GM12892 (cell line): ENCODE measurements around the gene UVRAG.

Experiments
- POLR2A ChIP-seq: IDR thresholded peaks from 2 replicates; pipeline ENCODE4 v1.6.1; 2011; ENCODE audit warnings: low read depth, low read length, control low read depth
- POLR2AphosphoS5 ChIP-seq: IDR thresholded peaks from 2 replicates; pipeline ENCODE4 v1.6.1; 2011; ENCODE audit warnings: low read depth, low read length, control low read depth
- TAF1 ChIP-seq: IDR thresholded peaks from 2 replicates; pipeline ENCODE4 v1.6.1; 2011; ENCODE audit warnings: low read depth, mild to moderate bottlenecking, control low read depth, low read length, borderline replicate concordance

- TF ChIP-seq TAF1 (no peak), POLR2AphosphoS5 (no peak), POLR2A (no peak)
Observed at GRCh38 chr11:75949023-75949672, 134.1 kb downstream of the UVRAG start.
